ENCODE measurements around the gene NRXN2.

NRXN2 gene

GRCh38 chr11:64711956-64712362, 11.0 kb downstream of the NRXN2 start:
- Histone ChIP-seq H3K79me2 (ENCODE audit: low read length) (no peaks in the 10 kb centered on the region), H2AFZ (ENCODE audit: low read length) (no peak overlapping the region), H3K4me2 (ENCODE audit: low read depth, low read length) (no peak overlapping the region), H3K27me3 (replicated peaks; ENCODE audit: insufficient read depth, low read length) (peaks cover 81% of the 10 kb centered on the region), H3F3A (ENCODE audit: insufficient read depth, low read length) (no peaks in the 10 kb centered on the region), H3K27ac (ENCODE audit: low read length) (no peak overlapping the region), H3K9me3 (replicated peaks; ENCODE audit: insufficient read depth, low read length) (no peaks in the 10 kb centered on the region), H3K4me3 (ENCODE audit: low read length) (no peak overlapping the region), H3K4me1 (ENCODE audit: low read length) (no peaks in the 10 kb centered on the region), H4K20me1 (ENCODE audit: insufficient read depth, low read length) (no peaks in the 10 kb centered on the region), H3K9ac (ENCODE audit: low read length) (no peak overlapping the region), H3K9me2 (replicated peaks; ENCODE audit: insufficient read depth, low read length) (no peaks in the 10 kb centered on the region), H3K36me3 (replicated peaks; ENCODE audit: insufficient read depth, low read length) (no peaks in the 10 kb centered on the region)
- no peak for TF ChIP-seq CTCF (IDR thresholded peaks at IDR 0.05; ENCODE audit: low read length)
- no peak for TF ChIP-seq EZH2phosphoT487 (IDR thresholded peaks at IDR 0.05; ENCODE audit: low read length)
- no peak for TF ChIP-seq EZH2 (optimal IDR thresholded peaks at IDR 0.05; ENCODE audit: low read depth, low read length)
- DNase-seq = no peak

GRCh38 chr11:64711138-64711955, 11.7 kb downstream of the NRXN2 start:
- no peak for DNase-seq
- H3K4me1 ChIP-seq (ENCODE audit: low read length) = no peaks in the 10 kb centered on the region
- peaks cover 81% of the 10 kb centered on the region for H3K27me3 ChIP-seq (replicated peaks; ENCODE audit: insufficient read depth, low read length)
- no peak for TF ChIP-seq EZH2 (optimal IDR thresholded peaks at IDR 0.05; ENCODE audit: low read depth, low read length)
- TF ChIP-seq EZH2phosphoT487 (IDR thresholded peaks at IDR 0.05; ENCODE audit: low read length) = no peak
- TF ChIP-seq CTCF (IDR thresholded peaks at IDR 0.05; ENCODE audit: low read length) = no peak
- no peaks in the 10 kb centered on the region for H3K36me3 ChIP-seq (replicated peaks; ENCODE audit: insufficient read depth, low read length)
- no peaks in the 10 kb centered on the region for H3K9me3 ChIP-seq (replicated peaks; ENCODE audit: insufficient read depth, low read length)
- no peaks in the 10 kb centered on the region for H3F3A ChIP-seq (ENCODE audit: insufficient read depth, low read length)
- H2AFZ ChIP-seq (ENCODE audit: low read length) = no peak overlapping the region
- H3K4me3 ChIP-seq (ENCODE audit: low read length) = no peak overlapping the region
- no peak overlapping the region for H3K27ac ChIP-seq (ENCODE audit: low read length)
- H3K4me2 ChIP-seq (ENCODE audit: low read depth, low read length) = no peak overlapping the region
- H3K9me2 ChIP-seq (replicated peaks; ENCODE audit: insufficient read depth, low read length) = no peaks in the 10 kb centered on the region
- H4K20me1 ChIP-seq (ENCODE audit: insufficient read depth, low read length) = no peaks in the 10 kb centered on the region
- H3K9ac ChIP-seq (ENCODE audit: low read length) = no peak overlapping the region
- no peaks in the 10 kb centered on the region for H3K79me2 ChIP-seq (ENCODE audit: low read length)

GRCh38 chr11:64710418-64711137, 12.4 kb downstream of the NRXN2 start:
- no peak overlapping the region for H3K4me3 ChIP-seq (ENCODE audit: low read length)
- no peaks in the 10 kb centered on the region for H3K36me3 ChIP-seq (replicated peaks; ENCODE audit: insufficient read depth, low read length)
- H3K9me2 ChIP-seq (replicated peaks; ENCODE audit: insufficient read depth, low read length) = no peaks in the 10 kb centered on the region
- H3K9me3 ChIP-seq (replicated peaks; ENCODE audit: insufficient read depth, low read length) = no peaks in the 10 kb centered on the region
- no peak overlapping the region for H3K4me2 ChIP-seq (ENCODE audit: low read depth, low read length)
- H3K79me2 ChIP-seq (ENCODE audit: low read length) = no peaks in the 10 kb centered on the region
- H3K27me3 ChIP-seq (replicated peaks; ENCODE audit: insufficient read depth, low read length) = peaks cover 76% of the 10 kb centered on the region
- no peak for DNase-seq
- H3K9ac ChIP-seq (ENCODE audit: low read length) = no peak overlapping the region
- no peaks in the 10 kb centered on the region for H4K20me1 ChIP-seq (ENCODE audit: insufficient read depth, low read length)
- H3F3A ChIP-seq (ENCODE audit: insufficient read depth, low read length) = no peaks in the 10 kb centered on the region
- TF ChIP-seq EZH2phosphoT487 (IDR thresholded peaks at IDR 0.05; ENCODE audit: low read length) (no peak), EZH2 (optimal IDR thresholded peaks at IDR 0.05; ENCODE audit: low read depth, low read length) (no peak), CTCF (IDR thresholded peaks at IDR 0.05; ENCODE audit: low read length) (no peak)
- H3K4me1 ChIP-seq (ENCODE audit: low read length) = no peaks in the 10 kb centered on the region
- no peak overlapping the region for H3K27ac ChIP-seq (ENCODE audit: low read length)
- no peak overlapping the region for H2AFZ ChIP-seq (ENCODE audit: low read length)

Measured in MM.1S (cell line).